Stimulated activated CD4-positive, alpha-beta T cell treated with anti-CD3 and anti-CD28 coated beads, Interleukin-12 subunit alpha, Interleukin-12 subunit beta, amount 100 ng/mL, for 24 hours (primary cell): ENCODE results near the gene SMAP2.

Experiments used
- DNase-seq, 2 experiments: peaks; one replicate each; pipeline ENCODE4 v3.0.0-alpha.2; 2020; ENCODE audit warnings: low read depth in 2 of 2

Gene SMAP2

GRCh38 chr1:40390857-40391256 is 17.3 kb downstream of the SMAP2 start:
- no peak for DNase-seq

- DNase-seq, result no peak
These were observed 18.2 kb downstream of the SMAP2 start for GRCh38 chr1:40391688-40392145.

GRCh38 chr1:40392221-40392620 is 18.7 kb downstream of the SMAP2 start:
- DNase-seq, result no peak

GRCh38 chr1:40393173-40393572 is 19.6 kb downstream of the SMAP2 start:
- no peak for DNase-seq

GRCh38 chr1:40394491-40395172 is 21.1 kb downstream of the SMAP2 start:
- DNase-seq, result no peak

GRCh38 chr1:40395190-40396175 is 22.0 kb downstream of the SMAP2 start:
- no peak for DNase-seq

- DNase-seq, result no peak
These were observed 22.9 kb downstream of the SMAP2 start for GRCh38 chr1:40396420-40396819.

GRCh38 chr1:40397258-40397657 is 23.7 kb downstream of the SMAP2 start:
- DNase-seq, result no peak

- DNase-seq, result no peak
These were observed 26.6 kb downstream of the SMAP2 start for GRCh38 chr1:40399984-40400704.

GRCh38 chr1:40401473-40402201 is 28.1 kb downstream of the SMAP2 start:
- DNase-seq, result no peak

- no peak for DNase-seq
These were observed 31.3 kb downstream of the SMAP2 start for GRCh38 chr1:40404670-40405462.

GRCh38 chr1:40405812-40406211 is 32.3 kb downstream of the SMAP2 start:
- no peak for DNase-seq

- no peak for DNase-seq
These were observed 33.9 kb downstream of the SMAP2 start for GRCh38 chr1:40407453-40407852.

- no peak for DNase-seq
These were observed 35.9 kb downstream of the SMAP2 start for GRCh38 chr1:40409467-40409866.

- no peak for DNase-seq
These were observed 37.8 kb downstream of the SMAP2 start for GRCh38 chr1:40411294-40411693.

- DNase-seq, result no peak
These were observed 38.3 kb downstream of the SMAP2 start for GRCh38 chr1:40411843-40412242.

GRCh38 chr1:40413527-40414252 is 40.2 kb downstream of the SMAP2 start:
- DNase-seq, result no peak

- no peak for DNase-seq
These were observed 40.8 kb downstream of the SMAP2 start for GRCh38 chr1:40414331-40414730.

- no peak for DNase-seq
These were observed 43.2 kb downstream of the SMAP2 start for GRCh38 chr1:40416709-40417108.
